ENCODE results near the gene IQCM.

IQCM gene

DNA sequence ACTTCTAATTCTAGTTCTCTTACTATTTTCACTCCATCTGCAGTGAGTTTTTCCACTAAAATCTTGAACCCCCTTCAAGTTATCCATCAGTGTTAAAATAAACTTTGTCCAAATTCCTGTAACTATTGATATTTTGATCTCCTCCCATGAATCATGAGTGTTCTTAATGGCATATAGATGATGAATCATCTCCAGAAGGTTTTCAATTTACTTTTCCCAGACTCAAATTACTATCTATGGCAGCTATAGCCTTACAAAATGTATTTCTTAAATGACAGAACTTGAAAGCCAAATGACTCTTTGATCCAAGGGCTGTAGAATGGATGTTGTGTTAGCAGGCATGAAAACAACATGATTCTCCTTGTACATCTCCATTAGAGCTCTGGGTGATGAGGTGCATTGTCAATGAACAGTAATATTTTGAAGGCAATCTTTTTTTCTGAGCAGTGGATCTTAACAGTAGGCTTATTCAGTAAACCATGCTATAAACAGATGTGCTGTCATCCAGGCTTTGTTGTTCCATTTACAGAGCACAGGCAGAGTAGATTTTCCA is 16.1 kb upstream of the IQCM start:
- Histone ChIP-seq H3K4me1 (ENCODE audit: insufficient read depth, insufficient read length) (no peaks in the 10 kb centered on the region), H3K27me3 (ENCODE audit: insufficient read depth, insufficient read length) (no peaks in the 10 kb centered on the region), H3K36me3 (ENCODE audit: insufficient read depth, insufficient read length, low read length) (no peaks in the 10 kb centered on the region), H3K9ac (ENCODE audit: insufficient read length, low read depth) (no peak overlapping the region), H3K9me3 (ENCODE audit: insufficient read depth, low read length) (no peaks in the 10 kb centered on the region), H3K4me3 (ENCODE audit: insufficient read length, low read depth) (no peak overlapping the region)
- no peak for DNase-seq (ENCODE audit: low read depth, low spot score)
- TF ChIP-seq ZNF274 (IDR thresholded peaks at IDR 0.05; ENCODE audit: low read depth, low read length) (no peak), SUZ12 (IDR thresholded peaks at IDR 0.05; ENCODE audit: extremely low read depth, insufficient read depth, insufficient read length) (no peak), YY1 (IDR thresholded peaks at IDR 0.05; ENCODE audit: insufficient read depth, insufficient read length) (no peak)

DNA sequence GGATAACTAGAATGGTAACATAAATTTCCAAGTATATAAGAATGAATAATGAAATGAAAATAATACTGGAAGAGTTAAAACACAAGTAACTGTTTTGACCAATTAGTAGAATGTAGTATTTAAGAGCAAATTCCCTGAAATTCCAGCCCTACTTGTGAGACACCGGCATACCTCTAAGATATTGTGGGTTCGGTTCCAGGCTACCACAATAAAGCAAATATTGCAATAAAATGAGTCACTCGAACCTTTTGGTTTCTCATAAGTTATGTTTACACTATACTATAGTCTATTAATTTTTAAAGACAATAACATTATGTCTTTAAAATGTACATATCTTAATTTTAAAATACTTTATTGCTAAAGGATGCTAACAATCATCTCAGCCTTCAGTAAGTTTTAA is 15.2 kb upstream of the IQCM start:
- Histone ChIP-seq H3K4me3 (ENCODE audit: insufficient read length, low read depth) (no peak overlapping the region), H3K9ac (ENCODE audit: insufficient read length, low read depth) (no peak overlapping the region), H3K9me3 (ENCODE audit: insufficient read depth, low read length) (no peaks in the 10 kb centered on the region), H3K27me3 (ENCODE audit: insufficient read depth, insufficient read length) (no peaks in the 10 kb centered on the region), H3K4me1 (ENCODE audit: insufficient read depth, insufficient read length) (no peaks in the 10 kb centered on the region), H3K36me3 (ENCODE audit: insufficient read depth, insufficient read length, low read length) (no peaks in the 10 kb centered on the region)
- TF ChIP-seq YY1 (IDR thresholded peaks at IDR 0.05; ENCODE audit: insufficient read depth, insufficient read length): no peak
- no peak for TF ChIP-seq SUZ12 (IDR thresholded peaks at IDR 0.05; ENCODE audit: extremely low read depth, insufficient read depth, insufficient read length)
- TF ChIP-seq ZNF274 (IDR thresholded peaks at IDR 0.05; ENCODE audit: low read depth, low read length): no peak
- DNase-seq (ENCODE audit: low read depth, low spot score): no peak

DNA sequence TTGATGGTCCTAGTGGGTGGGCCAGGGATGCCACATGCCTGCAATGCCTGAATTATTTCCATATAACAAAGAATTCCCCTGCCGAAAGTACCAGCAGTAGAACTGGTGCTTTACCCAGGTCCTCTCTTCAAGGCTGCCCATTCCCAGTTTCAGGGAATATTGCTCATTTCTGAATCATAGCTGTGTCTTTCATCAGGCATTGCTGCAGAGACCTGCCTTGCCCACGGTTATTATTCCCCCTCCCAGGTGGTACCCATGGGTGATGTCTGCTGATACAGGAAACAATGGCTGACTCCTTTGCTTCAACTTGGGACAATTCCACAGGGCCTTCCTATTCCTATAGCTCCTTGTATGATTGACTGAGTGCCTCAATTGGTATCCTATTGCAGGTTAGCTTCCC is 9.7 kb upstream of the IQCM start:
- H3K9me3 ChIP-seq (ENCODE audit: insufficient read depth, low read length): no peaks in the 10 kb centered on the region
- no peak overlapping the region for H3K4me3 ChIP-seq (ENCODE audit: insufficient read length, low read depth)
- H3K4me1 ChIP-seq (ENCODE audit: insufficient read depth, insufficient read length): no peaks in the 10 kb centered on the region
- H3K36me3 ChIP-seq (ENCODE audit: insufficient read depth, insufficient read length, low read length): no peaks in the 10 kb centered on the region
- DNase-seq (ENCODE audit: low read depth, low spot score): no peak
- H3K9ac ChIP-seq (ENCODE audit: insufficient read length, low read depth): no peak overlapping the region
- TF ChIP-seq ZNF274 (IDR thresholded peaks at IDR 0.05; ENCODE audit: low read depth, low read length): no peak
- TF ChIP-seq YY1 (IDR thresholded peaks at IDR 0.05; ENCODE audit: insufficient read depth, insufficient read length): no peak
- no peak for TF ChIP-seq SUZ12 (IDR thresholded peaks at IDR 0.05; ENCODE audit: extremely low read depth, insufficient read depth, insufficient read length)
- H3K27me3 ChIP-seq (ENCODE audit: insufficient read depth, insufficient read length): no peaks in the 10 kb centered on the region

DNA sequence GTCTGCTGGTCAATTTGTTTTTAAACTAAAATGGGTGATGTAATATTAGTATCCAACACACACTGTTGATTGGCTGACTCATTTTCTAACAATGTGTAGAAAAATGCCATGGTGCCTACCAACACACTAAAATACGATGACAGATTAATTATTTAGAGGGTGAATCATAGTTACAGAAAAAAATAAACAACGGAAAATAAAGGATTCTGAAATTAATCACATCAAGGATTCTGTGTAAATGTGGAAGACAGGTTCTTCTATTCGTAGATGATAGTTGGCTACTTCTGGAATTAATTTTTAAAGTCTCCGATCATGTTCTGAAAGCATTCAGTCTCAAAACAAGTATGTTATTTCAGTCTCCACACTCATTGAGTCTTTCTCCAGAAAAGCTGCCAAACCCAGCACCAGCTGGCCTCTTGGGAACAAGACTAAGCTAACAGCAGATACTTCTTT is 8.2 kb upstream of the IQCM start:
- Histone ChIP-seq H3K27me3 (ENCODE audit: insufficient read depth, insufficient read length) (no peaks in the 10 kb centered on the region), H3K36me3 (ENCODE audit: insufficient read depth, insufficient read length, low read length) (no peaks in the 10 kb centered on the region), H3K4me3 (ENCODE audit: insufficient read length, low read depth) (no peak overlapping the region), H3K9me3 (ENCODE audit: insufficient read depth, low read length) (no peaks in the 10 kb centered on the region), H3K4me1 (ENCODE audit: insufficient read depth, insufficient read length) (no peaks in the 10 kb centered on the region), H3K9ac (ENCODE audit: insufficient read length, low read depth) (no peak overlapping the region)
- TF ChIP-seq ZNF274 (IDR thresholded peaks at IDR 0.05; ENCODE audit: low read depth, low read length) (no peak), YY1 (IDR thresholded peaks at IDR 0.05; ENCODE audit: insufficient read depth, insufficient read length) (no peak), SUZ12 (IDR thresholded peaks at IDR 0.05; ENCODE audit: extremely low read depth, insufficient read depth, insufficient read length) (no peak)
- no peak for DNase-seq (ENCODE audit: low read depth, low spot score)

DNA sequence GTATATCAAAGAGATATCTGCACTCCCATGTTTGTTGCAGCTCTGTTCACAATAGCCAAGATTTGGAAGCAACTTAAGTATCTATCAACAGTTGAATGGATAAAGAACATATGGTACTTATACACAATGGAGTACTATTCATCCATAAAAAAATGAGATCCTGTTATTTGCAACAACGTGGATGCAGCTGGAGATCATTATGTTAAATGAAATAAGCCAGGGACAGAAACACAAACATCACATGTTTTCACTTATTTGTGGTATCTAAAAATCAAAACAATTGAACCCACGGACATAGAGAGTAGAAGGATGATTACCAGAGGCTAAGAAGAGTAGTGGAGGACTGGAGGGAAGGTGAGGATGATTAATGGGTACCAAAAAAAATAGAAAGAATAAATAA is 14.2 kb downstream of the IQCM start:
- Histone ChIP-seq H3K9ac (ENCODE audit: insufficient read length, low read depth) (no peak overlapping the region), H3K4me1 (ENCODE audit: insufficient read depth, insufficient read length) (no peaks in the 10 kb centered on the region), H3K27me3 (ENCODE audit: insufficient read depth, insufficient read length) (no peaks in the 10 kb centered on the region), H3K9me3 (ENCODE audit: insufficient read depth, low read length) (no peaks in the 10 kb centered on the region), H3K4me3 (ENCODE audit: insufficient read length, low read depth) (no peak overlapping the region), H3K36me3 (ENCODE audit: insufficient read depth, insufficient read length, low read length) (no peaks in the 10 kb centered on the region)
- DNase-seq (ENCODE audit: low read depth, low spot score): no peak
- TF ChIP-seq ZNF274 (IDR thresholded peaks at IDR 0.05; ENCODE audit: low read depth, low read length) (no peak), YY1 (IDR thresholded peaks at IDR 0.05; ENCODE audit: insufficient read depth, insufficient read length) (no peak), SUZ12 (IDR thresholded peaks at IDR 0.05; ENCODE audit: extremely low read depth, insufficient read depth, insufficient read length) (no peak)

DNA sequence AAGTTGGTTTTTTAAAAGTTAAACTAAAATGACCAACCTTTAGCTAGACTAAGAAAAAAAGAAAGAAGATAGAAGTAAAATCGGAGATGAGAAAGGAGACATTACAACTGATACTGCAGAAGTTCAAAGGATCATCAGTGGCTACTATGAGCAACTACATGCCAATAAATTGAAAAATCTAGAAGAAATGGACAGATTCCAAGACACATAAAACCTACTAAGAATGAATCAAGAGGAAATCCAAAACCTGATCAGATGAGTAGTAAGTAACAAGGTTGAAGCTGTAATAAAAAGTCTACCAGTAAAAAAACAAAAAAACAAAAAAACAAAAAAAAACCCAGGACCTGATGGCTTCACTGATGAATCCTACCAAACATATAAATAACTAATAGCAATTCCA is 16.1 kb downstream of the IQCM start:
- Histone ChIP-seq H3K4me3 (ENCODE audit: insufficient read length, low read depth) (no peak overlapping the region), H3K36me3 (ENCODE audit: insufficient read depth, insufficient read length, low read length) (no peaks in the 10 kb centered on the region), H3K9ac (ENCODE audit: insufficient read length, low read depth) (no peak overlapping the region), H3K27me3 (ENCODE audit: insufficient read depth, insufficient read length) (no peaks in the 10 kb centered on the region), H3K4me1 (ENCODE audit: insufficient read depth, insufficient read length) (no peaks in the 10 kb centered on the region), H3K9me3 (ENCODE audit: insufficient read depth, low read length) (no peaks in the 10 kb centered on the region)
- TF ChIP-seq SUZ12 (IDR thresholded peaks at IDR 0.05; ENCODE audit: extremely low read depth, insufficient read depth, insufficient read length): no peak
- TF ChIP-seq ZNF274 (IDR thresholded peaks at IDR 0.05; ENCODE audit: low read depth, low read length): no peak
- TF ChIP-seq YY1 (IDR thresholded peaks at IDR 0.05; ENCODE audit: insufficient read depth, insufficient read length): no peak
- DNase-seq (ENCODE audit: low read depth, low spot score): no peak

DNA sequence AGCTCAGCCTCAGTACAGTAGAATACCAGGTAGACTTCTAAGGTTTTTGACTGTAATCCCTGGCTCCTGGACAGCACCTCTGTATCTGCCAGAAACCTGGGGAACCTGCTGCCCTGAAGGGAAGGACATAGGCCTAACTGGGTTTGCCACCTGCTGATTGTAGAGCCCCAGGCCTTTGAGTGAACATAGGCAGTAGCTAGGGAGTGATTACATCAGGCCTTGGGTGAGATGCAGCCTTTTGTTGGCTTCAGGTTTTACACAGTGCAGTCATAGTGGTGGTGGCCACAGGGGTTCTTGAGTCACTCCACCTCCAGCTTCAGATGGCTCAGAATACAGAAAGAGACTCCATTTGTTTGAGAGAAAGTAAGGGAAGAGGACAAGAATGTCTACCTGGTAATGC is 19.3 kb downstream of the IQCM start:
- no peak for DNase-seq (ENCODE audit: low read depth, low spot score)
- H3K9ac ChIP-seq (ENCODE audit: insufficient read length, low read depth): no peak overlapping the region
- no peaks in the 10 kb centered on the region for H3K36me3 ChIP-seq (ENCODE audit: insufficient read depth, insufficient read length, low read length)
- H3K27me3 ChIP-seq (ENCODE audit: insufficient read depth, insufficient read length): no peaks in the 10 kb centered on the region
- no peaks in the 10 kb centered on the region for H3K4me1 ChIP-seq (ENCODE audit: insufficient read depth, insufficient read length)
- TF ChIP-seq ZNF274 (IDR thresholded peaks at IDR 0.05; ENCODE audit: low read depth, low read length) (no peak), YY1 (IDR thresholded peaks at IDR 0.05; ENCODE audit: insufficient read depth, insufficient read length) (no peak), SUZ12 (IDR thresholded peaks at IDR 0.05; ENCODE audit: extremely low read depth, insufficient read depth, insufficient read length) (no peak)
- H3K9me3 ChIP-seq (ENCODE audit: insufficient read depth, low read length): no peaks in the 10 kb centered on the region
- no peak overlapping the region for H3K4me3 ChIP-seq (ENCODE audit: insufficient read length, low read depth)

Measured in NT2/D1 (cell line).